MCF 10A (cell line): ENCODE measurements around the gene ZNF844. TPM values are rescaled to one million over a fixed set of nuclear protein-coding genes. Genes with fewer than 3 reads are reported as not detected.

Source experiments
- BruUV-seq: library from RNA; stranded (reverse); fragments of 400-500 nt; replicated peaks from 2 replicates; lab custom pipeline; 2021; lab: Mats Ljungman, UMichigan
- CTCF ChIA-PET: fragments of 300-600 bp; sonication (Branson Sonifier 250); formaldehyde crosslinking; extraction: SDS; loops from one replicate; lab custom pipeline; 2021; ENCODE audit warnings: antibody characterized with exemption, inconsistent platforms; lab: Yijun Ruan, JAX
- POLR2A ChIA-PET: fragments of 300-600, 350-650 bp; sonication (Branson Sonifier 250); formaldehyde crosslinking; extraction: SDS; loops from one replicate; lab custom pipeline; 2020; ENCODE audit warnings: antibody characterized with exemption, inconsistent platforms; lab: Yijun Ruan, JAX
- DNase-seq: peaks from one replicate; pipeline ENCODE4 v3.0.0-alpha.2; 2018; ENCODE audit not compliant: unreplicated experiment
- H3K27ac Mint-ChIP-seq: one replicate; pipeline ENCODE4 v1.8.0; 2022; ENCODE audit warnings: mild to moderate bottlenecking, low read depth, mixed read lengths; ENCODE audit not compliant: unreplicated experiment
- H3K27me3 Mint-ChIP-seq: one replicate; pipeline ENCODE4 v1.8.0; 2022; ENCODE audit warnings: mixed read lengths; ENCODE audit not compliant: insufficient read depth, unreplicated experiment
- H3K36me3 Mint-ChIP-seq: one replicate; pipeline ENCODE4 v1.8.0; 2022; ENCODE audit warnings: mild to moderate bottlenecking, moderate library complexity, mixed read lengths; ENCODE audit not compliant: insufficient read depth, unreplicated experiment
- H3K4me1 Mint-ChIP-seq: one replicate; pipeline ENCODE4 v1.8.0; 2022; ENCODE audit warnings: mixed read lengths; ENCODE audit not compliant: insufficient read depth, unreplicated experiment
- H3K4me3 Mint-ChIP-seq: one replicate; pipeline ENCODE4 v1.8.0; 2022; ENCODE audit warnings: mild to moderate bottlenecking, moderate library complexity, mixed read lengths; ENCODE audit not compliant: unreplicated experiment
- H3K9me3 Mint-ChIP-seq: one replicate; pipeline ENCODE4 v1.8.0; 2022; ENCODE audit warnings: mixed read lengths; ENCODE audit not compliant: unreplicated experiment
- CTCF ChIP-seq: fragments of 200-600 bp; IDR thresholded peaks from one replicate; pipeline ENCODE4 v1.8.0; 2022; ENCODE audit warnings: antibody characterized with exemption, mild to moderate bottlenecking; ENCODE audit not compliant: unreplicated experiment
- intact Hi-C: fragments of 100-400 bp; cut with micrococcal nuclease; formaldehyde crosslinking; loops from 2 replicates; pipeline ENCODE4 v1.14.1; 2022
- total RNA-seq: library from RNA; stranded (reverse); gene quantifications from 2 replicates; pipeline ENCODE4 v1.2.3, GENCODE V29; 2022

ZNF844 gene
- total RNA-seq, 1 experiment from 2014 or later = not detected

GRCh38 chr19:12092065-12092867 lies 27.7 kb downstream of the ZNF844 start:
- no peak for TF ChIP-seq CTCF
- POLR2A ChIA-PET = interaction anchor here (1.2 kb wide), 1 partner anchor 14 kb away, joined by 3 read pairs; no protein-coding TSS in a partner anchor
- no peak overlapping the region for H3K4me3 Mint-ChIP-seq

GRCh38 chr19:12092956-12093355 lies 28.4 kb downstream of the ZNF844 start:
- Mint-ChIP-seq H3K27ac (no peak overlapping the region), H3K4me1 (no peaks in the 10 kb centered on the region), H3K27me3 (no peaks in the 10 kb centered on the region), H3K4me3 (no peak overlapping the region), H3K9me3 (peaks cover 30% of the 10 kb centered on the region), H3K36me3 (no peaks in the 10 kb centered on the region)
- no peak for DNase-seq
- no TSS peak for BruUV-seq
- intact Hi-C loops = no loop called here
- ChIA-PET CTCF (interaction anchor here (0.6 to 0.7 kb wide), 2 partner anchors 89 to 591 kb away, joined by 3 to 4 read pairs; no protein-coding TSS in a partner anchor), POLR2A (no interaction called here)
- no peak for TF ChIP-seq CTCF

More at GRCh38 chr19:12092065-12092867, 27.7 kb downstream of the ZNF844 start:
- H3K27me3 Mint-ChIP-seq = no peaks in the 10 kb centered on the region
- H3K4me1 Mint-ChIP-seq = no peaks in the 10 kb centered on the region
- intact Hi-C loops = no loop called here
- no peaks in the 10 kb centered on the region for H3K36me3 Mint-ChIP-seq
- no peak for DNase-seq
- H3K27ac Mint-ChIP-seq = no peak overlapping the region
- H3K9me3 Mint-ChIP-seq = peaks cover 26% of the 10 kb centered on the region
- no TSS peak for BruUV-seq
- CTCF ChIA-PET = interaction anchor here (0.6 to 0.7 kb wide), 3 partner anchors 9 to 591 kb away, joined by 3 read pairs; no protein-coding TSS in a partner anchor

GRCh38 chr19:12093777-12094176 lies 29.2 kb downstream of the ZNF844 start:
- Mint-ChIP-seq H3K27me3 (no peaks in the 10 kb centered on the region), H3K4me1 (no peaks in the 10 kb centered on the region), H3K27ac (no peak overlapping the region), H3K36me3 (no peaks in the 10 kb centered on the region), H3K4me3 (no peak overlapping the region), H3K9me3 (peaks cover 34% of the 10 kb centered on the region)
- intact Hi-C loops = no loop called here
- BruUV-seq = no TSS peak
- no peak for DNase-seq
- POLR2A ChIA-PET = no interaction called here
- no peak for TF ChIP-seq CTCF
- CTCF ChIA-PET = interaction anchor here (0.7 kb wide), 1 partner anchor 88 kb away, joined by 4 read pairs; no protein-coding TSS in a partner anchor

- Mint-ChIP-seq H3K9me3 (peaks cover 29% of the 10 kb centered on the region), H3K36me3 (no peaks in the 10 kb centered on the region), H3K4me1 (no peaks in the 10 kb centered on the region), H3K27ac (no peak overlapping the region), H3K4me3 (no peak overlapping the region), H3K27me3 (no peaks in the 10 kb centered on the region)
- no peak for TF ChIP-seq CTCF
- no peak for DNase-seq
- CTCF ChIA-PET = no interaction called here
- POLR2A ChIA-PET = no interaction called here
- BruUV-seq = no TSS peak
- intact Hi-C loops = no loop called here
Observed at GRCh38 chr19:12095111-12095790, 30.7 kb downstream of the ZNF844 start.
